Raji (cell line): ENCODE data around the gene PNRC1.

Experiments used
- POLR2A ChIP-seq: IDR thresholded peaks from 2 replicates; pipeline ENCODE4 v1.6.1; 2011; ENCODE audit warnings: low read depth, low read length, control low read depth; ENCODE audit not compliant: insufficient read depth

The PNRC1 gene

GRCh38 chr6:89051676-89052075 is 28.9 kb upstream of the PNRC1 start:
- TF ChIP-seq POLR2A: no peak

GRCh38 chr6:89054208-89054607 is 26.3 kb upstream of the PNRC1 start:
- no peak for TF ChIP-seq POLR2A

GRCh38 chr6:89057759-89058158 is 22.8 kb upstream of the PNRC1 start:
- no peak for TF ChIP-seq POLR2A

- TF ChIP-seq POLR2A: no peak
Measured at GRCh38 chr6:89058627-89059026, 21.9 kb upstream of the PNRC1 start.

GRCh38 chr6:89059227-89059626 is 21.3 kb upstream of the PNRC1 start:
- TF ChIP-seq POLR2A: no peak

- TF ChIP-seq POLR2A: no peak
Measured at GRCh38 chr6:89063881-89064280, 16.7 kb upstream of the PNRC1 start.

GRCh38 chr6:89066940-89067646 is 13.5 kb upstream of the PNRC1 start:
- TF ChIP-seq POLR2A: no peak

GRCh38 chr6:89067796-89068195 is 12.8 kb upstream of the PNRC1 start:
- TF ChIP-seq POLR2A: no peak

GRCh38 chr6:89068695-89069094 is 11.9 kb upstream of the PNRC1 start:
- no peak for TF ChIP-seq POLR2A

GRCh38 chr6:89069536-89070163 is 10.9 kb upstream of the PNRC1 start:
- TF ChIP-seq POLR2A: no peak

GRCh38 chr6:89071036-89071435 is 9.5 kb upstream of the PNRC1 start:
- TF ChIP-seq POLR2A: no peak

GRCh38 chr6:89073014-89073620 is 7.4 kb upstream of the PNRC1 start:
- TF ChIP-seq POLR2A: no peak

GRCh38 chr6:89073840-89074239 is 6.7 kb upstream of the PNRC1 start:
- no peak for TF ChIP-seq POLR2A

GRCh38 chr6:89079511-89080234 is 878 bp upstream of the PNRC1 start:
- TF ChIP-seq POLR2A: no peak

GRCh38 chr6:89081129-89081422 is 525 bp downstream of the PNRC1 start:
- no peak for TF ChIP-seq POLR2A
